CD4-positive, alpha-beta memory T cell (primary cell): Measurements from ENCODE around the gene PHC2. TPM values are rescaled to one million over a fixed set of nuclear protein-coding genes. Genes with fewer than 3 reads are reported as not detected.

Experiments used
- CTCF ChIA-PET: fragments of 350-600 bp; sonication (Branson Sonifier 250); formaldehyde crosslinking; loops from one replicate; lab custom pipeline; 2021; ENCODE audit warnings: inconsistent platforms; ENCODE audit not compliant: partially characterized antibody; lab: Charles Lee
- POLR2A ChIA-PET: fragments of 350-600 bp; sonication (Branson Sonifier 250); formaldehyde crosslinking; loops from one replicate; lab custom pipeline; 2021; ENCODE audit not compliant: partially characterized antibody; lab: Charles Lee
- DNase-seq, 5 donors: peaks; one replicate each; pipeline versions ENCODE4 v3.0.0 to v3.0.0-alpha.2; 2020 to 2022; ENCODE audit warnings: mixed read lengths in 1 of 5
- H3K27ac ChIP-seq: one replicate; pipeline ENCODE4 v1.7.0; 2013; ENCODE audit warnings: low read depth, low read length
- H3K27me3 ChIP-seq: 2 replicates; pipeline ENCODE4 v1.7.0; 2013; ENCODE audit warnings: mild to moderate bottlenecking, low read length, moderate library complexity; ENCODE audit not compliant: insufficient read depth
- H3K36me3 ChIP-seq: 2 replicates; pipeline ENCODE4 v1.7.0; 2013; ENCODE audit warnings: mild to moderate bottlenecking, low read length, moderate library complexity; ENCODE audit not compliant: insufficient read depth
- H3K4me1 ChIP-seq: 2 replicates; pipeline ENCODE4 v1.7.0; 2013; ENCODE audit warnings: mild to moderate bottlenecking, low read length, moderate library complexity; ENCODE audit not compliant: insufficient read depth
- H3K4me3 ChIP-seq, 2 donors: one replicate each; pipeline ENCODE4 v1.7.0; 2013; ENCODE audit warnings: low read length in 2 of 2, mild to moderate bottlenecking in 1 of 2
- H3K9me3 ChIP-seq, 2 donors: one replicate each; pipeline ENCODE4 v1.7.0; 2013; ENCODE audit warnings: low read length in 2 of 2, control low read depth in 1 of 2; ENCODE audit not compliant: control insufficient read depth in 1 of 2
- H3K27ac Mint-ChIP-seq, 7 donors: one replicate each; pipeline ENCODE4 v1.8.0; 2020 to 2021; ENCODE audit warnings: mixed read lengths in 7 of 7, mild to moderate bottlenecking in 6 of 7, inconsistent platforms in 3 of 7, moderate library complexity in 3 of 7
- H3K27me3 Mint-ChIP-seq, 2 donors: one replicate each; pipeline ENCODE4 v1.8.0; 2020 to 2021; ENCODE audit warnings: mixed read lengths in 2 of 2
- H3K36me3 Mint-ChIP-seq, 2 donors: one replicate each; pipeline ENCODE4 v1.8.0; 2020 to 2021; ENCODE audit warnings: mixed read lengths in 2 of 2, inconsistent platforms in 1 of 2, mild to moderate bottlenecking in 1 of 2
- H3K4me1 Mint-ChIP-seq, 4 donors: one replicate each; pipeline ENCODE4 v1.8.0; 2020 to 2021; ENCODE audit warnings: mixed read lengths in 4 of 4, mild to moderate bottlenecking in 1 of 4
- H3K4me3 Mint-ChIP-seq, 8 donors: one replicate each; pipeline ENCODE4 v1.8.0; 2020 to 2021; ENCODE audit warnings: mixed read lengths in 8 of 8, mild to moderate bottlenecking in 7 of 8, moderate library complexity in 6 of 8, inconsistent platforms in 3 of 8
- H3K9me3 Mint-ChIP-seq, 8 donors: one replicate each; pipeline ENCODE4 v1.8.0; 2020 to 2021; ENCODE audit warnings: mixed read lengths in 8 of 8, mild to moderate bottlenecking in 5 of 8, inconsistent platforms in 3 of 8, moderate library complexity in 1 of 8
- intact Hi-C: fragments of 100-400 bp; cut with micrococcal nuclease; formaldehyde crosslinking; loops from one replicate; pipeline ENCODE4 v1.15.1; 2023
- polyA plus RNA-seq, 2 donors: library from polyadenylated mRNA; unstranded; fragments of 300-500 nt; fragmentation: Illumina TruSeq; gene quantifications; one replicate each; pipeline ENCODE4 v1.2.3, GENCODE V29; 2021
- total RNA-seq, 2 experiments: library from RNA; stranded (reverse); gene quantifications; one replicate each; pipeline ENCODE4 v1.2.3, GENCODE V29; 2021

PHC2 gene
- total and polyA plus RNA-seq, 4 experiments from 2014 or later: 11.3 to 35.6 (median 30.4) TPM

DNA sequence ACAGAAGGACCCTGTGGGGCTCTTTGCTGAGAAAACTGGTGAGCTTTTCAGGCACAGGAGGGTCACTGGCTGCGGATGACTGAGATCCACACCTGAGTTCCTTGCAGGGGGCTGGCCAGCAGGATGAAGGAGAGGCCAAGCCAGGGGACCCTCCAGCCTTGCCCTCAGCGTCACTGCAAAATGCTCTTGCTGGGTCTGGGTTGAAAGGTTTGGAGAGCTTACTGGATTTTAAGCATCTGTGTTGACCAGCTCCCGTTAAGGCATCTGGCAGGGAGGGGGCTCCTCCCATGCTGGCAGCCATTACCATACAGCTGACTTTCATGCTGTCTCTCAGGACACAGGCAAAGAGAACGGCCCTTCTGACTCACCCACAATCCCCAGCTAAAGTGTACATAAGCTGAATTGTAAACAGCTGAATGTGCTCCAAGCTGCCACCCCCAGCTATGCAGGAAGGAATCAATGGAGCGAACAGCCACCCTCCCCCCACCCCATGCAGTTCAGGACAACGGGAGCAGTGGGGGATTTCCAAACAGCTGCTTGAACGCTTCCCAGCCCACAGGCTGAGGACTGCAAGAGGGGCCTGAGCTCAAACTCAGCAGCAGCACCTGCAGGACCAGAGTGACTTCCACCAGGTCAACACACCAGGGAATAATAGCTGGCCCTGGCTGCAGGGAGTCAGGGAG, 88.7 kb downstream of the PHC2 start:
- peaks cover 4 to 24% of the 10 kb centered on the region in 2 donors for H3K36me3 Mint-ChIP-seq
- H3K4me3 ChIP-seq: no peak overlapping the region
- H3K27me3 Mint-ChIP-seq: no peaks in the 10 kb centered on the region
- no peak overlapping the region for H3K4me3 Mint-ChIP-seq
- peaks cover 36% of the 10 kb centered on the region for H3K4me1 ChIP-seq
- no peak overlapping the region for H3K27ac Mint-ChIP-seq
- POLR2A ChIA-PET: no interaction called here
- no peaks in the 10 kb centered on the region for H3K27me3 ChIP-seq
- no peak overlapping the region for H3K27ac ChIP-seq
- H3K9me3 Mint-ChIP-seq: no peaks in the 10 kb centered on the region
- intact Hi-C loops: no loop called here
- no peak for DNase-seq
- no peaks in the 10 kb centered on the region for H3K9me3 ChIP-seq
- peaks cover 31 to 74% (median 53%) of the 10 kb centered on the region in 4 donors for H3K4me1 Mint-ChIP-seq
- H3K36me3 ChIP-seq: no peaks in the 10 kb centered on the region
- CTCF ChIA-PET: interaction anchor here (1.3 kb wide), 1 partner anchor 47 kb away, joined by 5 read pairs; no protein-coding TSS in a partner anchor

DNA sequence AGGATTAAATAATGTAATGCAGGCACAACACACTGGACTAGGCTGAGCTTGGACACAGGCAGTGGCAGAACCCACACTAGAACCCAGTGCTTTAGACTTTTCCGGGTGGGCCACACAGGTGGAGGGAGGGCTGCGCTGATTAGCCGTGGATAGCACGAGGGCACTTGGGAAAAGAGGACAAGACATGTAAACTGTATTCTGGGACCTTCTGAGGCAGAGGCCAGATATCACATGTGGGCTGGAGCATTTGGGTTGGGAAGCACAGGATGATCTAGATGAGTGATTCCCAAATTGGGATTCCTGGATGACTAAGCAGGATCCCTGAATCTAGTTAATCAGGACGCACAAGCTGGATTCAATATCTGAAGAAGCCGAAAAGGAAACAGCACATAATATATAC, 89.7 kb downstream of the PHC2 start:
- POLR2A ChIA-PET: no interaction called here
- no peak overlapping the region for H3K4me3 Mint-ChIP-seq
- DNase-seq: no peak
- no peak overlapping the region for H3K4me3 ChIP-seq
- H3K9me3 ChIP-seq: no peaks in the 10 kb centered on the region
- H3K27me3 Mint-ChIP-seq: no peaks in the 10 kb centered on the region
- peaks cover 4 to 24% of the 10 kb centered on the region in 2 donors for H3K36me3 Mint-ChIP-seq
- H3K4me1 ChIP-seq: peaks cover 26% of the 10 kb centered on the region
- H3K36me3 ChIP-seq: no peaks in the 10 kb centered on the region
- H3K9me3 Mint-ChIP-seq: no peaks in the 10 kb centered on the region
- CTCF ChIA-PET: interaction anchor here (1.3 kb wide), 1 partner anchor 46 kb away, joined by 5 read pairs; no protein-coding TSS in a partner anchor
- peaks cover 22 to 69% (median 47%) of the 10 kb centered on the region in 4 donors for H3K4me1 Mint-ChIP-seq
- H3K27me3 ChIP-seq: no peaks in the 10 kb centered on the region
- intact Hi-C loops: no loop called here
- H3K27ac Mint-ChIP-seq: peak overlapping the region in 1 of 7 donors; percentile 49
- H3K27ac ChIP-seq: no peak overlapping the region

DNA sequence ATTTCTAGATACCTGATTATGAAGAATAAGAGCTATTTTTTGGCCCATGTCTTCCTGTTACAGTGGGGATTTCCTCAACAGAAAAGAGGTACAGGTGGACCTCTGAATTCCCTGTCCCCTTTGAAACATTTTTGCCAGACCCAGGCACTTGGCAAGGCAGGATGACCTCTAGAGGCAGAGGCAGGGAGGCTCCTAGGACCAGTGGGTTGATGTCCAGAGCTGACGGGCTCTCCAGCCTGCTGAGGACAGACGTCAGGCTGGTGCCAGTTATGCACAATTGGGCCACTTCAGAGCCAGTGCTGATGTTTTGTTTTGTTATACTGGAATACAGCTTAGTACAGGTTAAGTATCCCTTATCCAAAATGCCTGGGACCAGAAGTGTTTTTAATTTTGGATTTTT, 91.5 kb downstream of the PHC2 start:
- Mint-ChIP-seq H3K27me3 (no peaks in the 10 kb centered on the region), H3K4me1 (peaks cover 27 to 69% (median 41%) of the 10 kb centered on the region in 4 donors), H3K9me3 (no peaks in the 10 kb centered on the region), H3K27ac (no peak overlapping the region), H3K4me3 (no peak overlapping the region), H3K36me3 (peaks cover 4 to 25% of the 10 kb centered on the region in 2 donors)
- intact Hi-C loops: no loop called here
- no peak for DNase-seq
- no peaks in the 10 kb centered on the region for H3K9me3 ChIP-seq
- H3K36me3 ChIP-seq: no peaks in the 10 kb centered on the region
- CTCF ChIA-PET: interaction anchor here (0.9 to 1.6 kb wide), 2 partner anchors 41 to 44 kb away, joined by 4 to 5 read pairs; no protein-coding TSS in a partner anchor
- POLR2A ChIA-PET: interaction anchor here (0.9 kb wide), 1 partner anchor 8 kb away, joined by 3 read pairs; no protein-coding TSS in a partner anchor
- H3K27ac ChIP-seq: no peak overlapping the region
- no peak overlapping the region for H3K4me3 ChIP-seq
- no peaks in the 10 kb centered on the region for H3K27me3 ChIP-seq
- H3K4me1 ChIP-seq: peaks cover 16% of the 10 kb centered on the region

DNA sequence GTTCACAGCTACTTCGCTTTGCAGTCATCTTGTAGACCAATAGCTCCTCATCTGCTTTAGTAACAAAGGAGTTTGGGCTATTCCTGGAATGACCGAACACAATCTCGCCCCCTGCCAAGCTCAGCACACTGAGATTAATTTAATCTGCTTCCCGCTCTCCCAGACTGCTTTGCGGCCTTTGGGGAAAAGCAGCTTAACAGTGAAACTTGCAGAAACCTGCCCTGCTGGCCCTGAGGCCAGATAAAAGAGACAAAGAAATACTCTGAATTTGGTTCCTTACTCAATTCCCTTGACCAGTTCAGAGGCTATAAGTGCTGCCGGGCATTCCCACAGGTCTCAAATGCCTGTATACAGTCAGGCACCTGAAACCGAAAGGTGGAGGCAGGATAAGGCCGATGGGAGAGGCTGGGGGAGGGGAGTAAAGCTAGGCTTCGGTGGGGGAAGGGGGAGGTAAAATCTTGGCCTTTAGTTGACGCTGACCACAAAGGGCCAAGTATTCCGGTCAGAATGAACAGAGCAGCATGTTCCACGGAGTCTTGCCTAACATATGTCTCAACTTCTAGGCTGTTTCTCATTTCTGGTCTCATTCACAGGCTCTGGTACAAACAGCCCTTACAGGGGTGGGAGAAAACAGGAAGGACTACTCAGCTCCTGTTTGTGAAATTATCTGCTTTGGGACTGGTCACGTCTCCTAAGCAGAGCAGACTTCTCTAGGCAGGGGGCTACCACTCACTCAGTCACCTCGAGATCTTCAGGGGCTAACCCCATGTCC, 92.3 kb downstream of the PHC2 start:
- Histone ChIP-seq H3K27me3 (no peaks in the 10 kb centered on the region), H3K27ac (no peak overlapping the region), H3K9me3 (no peaks in the 10 kb centered on the region), H3K4me3 (no peak overlapping the region), H3K36me3 (no peaks in the 10 kb centered on the region), H3K4me1 (peaks cover 16% of the 10 kb centered on the region)
- intact Hi-C loops: no loop called here
- ChIA-PET POLR2A (no interaction called here), CTCF (interaction anchor here (0.7 to 1.6 kb wide), 2 partner anchors 40 to 43 kb away, joined by 3 to 5 read pairs; no protein-coding TSS in a partner anchor)
- no peak overlapping the region for H3K4me3 Mint-ChIP-seq
- H3K36me3 Mint-ChIP-seq: peaks cover 3 to 24% of the 10 kb centered on the region in 2 donors
- peaks cover 27 to 65% (median 35%) of the 10 kb centered on the region in 4 donors for H3K4me1 Mint-ChIP-seq
- no peak for DNase-seq
- no peaks in the 10 kb centered on the region for H3K9me3 Mint-ChIP-seq
- H3K27me3 Mint-ChIP-seq: no peaks in the 10 kb centered on the region
- H3K27ac Mint-ChIP-seq: peak overlapping the region in 3 of 7 donors; percentile 1 to 24 (median 16)

DNA sequence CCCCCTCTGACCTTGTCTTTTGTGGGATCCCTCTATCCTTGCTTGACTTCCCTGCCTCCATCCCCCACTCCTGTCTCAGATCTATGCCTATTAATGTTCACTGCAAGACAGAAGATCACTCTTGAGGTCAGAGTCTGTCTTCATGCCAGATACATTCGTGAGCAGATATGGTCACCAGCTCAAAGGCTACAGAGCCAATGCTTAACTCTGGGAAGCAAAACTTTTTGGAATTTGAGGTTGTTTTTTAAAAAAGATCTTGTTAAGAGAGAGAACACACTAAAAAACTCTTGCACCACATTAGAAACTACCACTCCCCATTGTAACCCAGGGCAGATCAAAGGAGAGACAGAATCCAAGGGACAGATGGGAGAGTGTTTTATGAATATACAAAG, 92.9 kb downstream of the PHC2 start:
- intact Hi-C loops: no loop called here
- POLR2A ChIA-PET: no interaction called here
- no peaks in the 10 kb centered on the region for H3K9me3 ChIP-seq
- peak overlapping the region in 4 of 7 donors; percentile 1 to 23 (median 10) for H3K27ac Mint-ChIP-seq
- H3K36me3 Mint-ChIP-seq: peaks cover 6 to 30% of the 10 kb centered on the region in 2 donors
- no peak for DNase-seq
- H3K4me1 ChIP-seq: peaks cover 16% of the 10 kb centered on the region
- no peaks in the 10 kb centered on the region for H3K9me3 Mint-ChIP-seq
- no peaks in the 10 kb centered on the region for H3K27me3 Mint-ChIP-seq
- H3K4me3 Mint-ChIP-seq: no peak overlapping the region
- no peaks in the 10 kb centered on the region for H3K27me3 ChIP-seq
- no peaks in the 10 kb centered on the region for H3K36me3 ChIP-seq
- H3K4me3 ChIP-seq: no peak overlapping the region
- H3K4me1 Mint-ChIP-seq: peaks cover 26 to 63% (median 34%) of the 10 kb centered on the region in 4 donors
- CTCF ChIA-PET: interaction anchor here (0.7 kb wide), 1 partner anchor 43 kb away, joined by 3 read pairs; no protein-coding TSS in a partner anchor
- no peak overlapping the region for H3K27ac ChIP-seq

DNA sequence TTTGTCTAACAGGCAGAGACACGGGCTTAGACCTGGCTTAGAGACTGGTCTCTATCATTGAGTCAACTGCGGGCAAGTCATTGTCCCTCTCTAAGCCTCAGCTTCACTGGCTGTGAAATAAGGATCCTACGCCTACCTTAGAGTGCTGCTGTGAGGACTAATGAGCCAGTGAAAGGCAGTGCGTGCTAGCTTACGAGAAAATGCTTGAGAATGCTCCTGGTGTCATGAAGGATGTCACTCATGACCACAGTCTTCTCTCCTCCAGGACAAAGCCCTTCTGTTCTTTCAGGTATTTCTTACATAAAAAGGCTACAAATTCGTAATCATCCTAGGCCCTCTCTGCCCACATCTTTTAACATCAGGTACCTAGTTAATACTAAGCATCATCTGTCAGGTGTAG, 93.5 kb downstream of the PHC2 start:
- no peaks in the 10 kb centered on the region for H3K27me3 Mint-ChIP-seq
- CTCF ChIA-PET: interaction anchor here (2.2 kb wide), 1 partner anchor 42 kb away, joined by 15 read pairs; no protein-coding TSS in a partner anchor
- H3K27me3 ChIP-seq: no peaks in the 10 kb centered on the region
- no peak for DNase-seq
- H3K27ac Mint-ChIP-seq: no peak overlapping the region
- no peaks in the 10 kb centered on the region for H3K9me3 ChIP-seq
- H3K4me3 ChIP-seq: no peak overlapping the region
- H3K36me3 Mint-ChIP-seq: peaks cover 12 to 32% of the 10 kb centered on the region in 2 donors
- intact Hi-C loops: no loop called here
- H3K4me3 Mint-ChIP-seq: no peak overlapping the region
- POLR2A ChIA-PET: no interaction called here
- H3K4me1 Mint-ChIP-seq: peaks cover 23 to 57% (median 31%) of the 10 kb centered on the region in 4 donors
- no peaks in the 10 kb centered on the region for H3K9me3 Mint-ChIP-seq
- peaks cover 6% of the 10 kb centered on the region for H3K36me3 ChIP-seq
- H3K4me1 ChIP-seq: peaks cover 16% of the 10 kb centered on the region
- H3K27ac ChIP-seq: no peak overlapping the region

DNA sequence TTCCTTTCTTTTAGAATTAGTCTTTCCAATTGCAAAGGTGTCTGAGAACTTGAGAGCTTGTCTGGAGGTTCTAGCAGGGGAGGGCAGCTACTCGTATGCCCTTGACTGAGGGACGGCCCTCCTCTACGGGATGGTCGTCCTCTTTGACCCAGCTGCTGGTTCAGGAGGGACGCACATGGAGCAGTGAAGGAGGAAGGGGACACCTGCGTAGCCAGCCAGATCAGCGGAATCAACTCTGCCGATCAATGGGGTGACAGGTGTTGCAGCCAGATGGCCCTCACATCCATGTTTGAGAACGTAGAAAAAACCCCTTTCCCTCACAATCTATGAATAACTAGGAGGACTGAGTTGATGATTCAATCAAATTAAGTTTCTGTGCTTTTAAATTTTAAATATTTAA, 94.3 kb downstream of the PHC2 start:
- Mint-ChIP-seq H3K4me1 (peaks cover 23 to 53% (median 28%) of the 10 kb centered on the region in 4 donors), H3K36me3 (peaks cover 17 to 41% of the 10 kb centered on the region in 2 donors), H3K27ac (peak overlapping the region in 1 of 7 donors; percentile 61), H3K4me3 (no peak overlapping the region), H3K27me3 (no peaks in the 10 kb centered on the region), H3K9me3 (no peaks in the 10 kb centered on the region)
- H3K4me1 ChIP-seq: peaks cover 16% of the 10 kb centered on the region
- intact Hi-C loops: no loop called here
- no peak overlapping the region for H3K4me3 ChIP-seq
- no peak for DNase-seq
- CTCF ChIA-PET: interaction anchor here (1.6 to 2.2 kb wide), 2 partner anchors 13 to 41 kb away, joined by 4 to 15 read pairs; no protein-coding TSS in a partner anchor
- no peaks in the 10 kb centered on the region for H3K27me3 ChIP-seq
- no peak overlapping the region for H3K27ac ChIP-seq
- peaks cover 14% of the 10 kb centered on the region for H3K36me3 ChIP-seq
- POLR2A ChIA-PET: no interaction called here
- H3K9me3 ChIP-seq: no peaks in the 10 kb centered on the region
